SK-N-SH treated with all-trans-retinoic acid at 6 μM for 48 hours (cell line): Measurements from ENCODE around the gene A3GALT2.

Experiments used
- ATAC-seq: fragments of 200-7000 bp; cut with Tn5 transposase; 3 replicates; pipeline ENCODE4 v1.9.1; 2020; ENCODE audit warnings: mild to moderate bottlenecking, moderate library complexity
- ARNTL ChIP-seq: fragments of 450-650 bp; formaldehyde crosslinking; IDR thresholded peaks from 2 replicates; pipeline ENCODE4 v1.5.0; 2020; ENCODE audit warnings: low read depth, mild to moderate bottlenecking, moderate library complexity, borderline replicate concordance
- CREB5 ChIP-seq: fragments of 250-450 bp; sonication (Bioruptor Pico); IDR thresholded peaks from 2 replicates; pipeline ENCODE4 v1.5.1; 2020; ENCODE audit warnings: low read depth, mild to moderate bottlenecking, moderate library complexity
- CSDC2 ChIP-seq: fragments of 250-450 bp; sonication (Bioruptor Pico); IDR thresholded peaks from 2 replicates; pipeline ENCODE4 v1.5.0; 2020; ENCODE audit warnings: mild to moderate bottlenecking, moderate library complexity
- CSRNP3 ChIP-seq: fragments of 250-450 bp; sonication (Bioruptor Pico); IDR thresholded peaks from 2 replicates; pipeline ENCODE4 v1.5.1; 2021; ENCODE audit warnings: mild to moderate bottlenecking, moderate library complexity
- ESRRG ChIP-seq: fragments of 250-450 bp; sonication (Bioruptor Pico); IDR thresholded peaks from 2 replicates; pipeline ENCODE4 v1.6.1; 2021; ENCODE audit warnings: mild to moderate bottlenecking
- GLIS3 ChIP-seq: fragments of 250-450 bp; sonication (Bioruptor Pico); IDR thresholded peaks from 2 replicates; pipeline ENCODE4 v1.5.0; 2020; ENCODE audit warnings: mild to moderate bottlenecking, moderate library complexity
- ISL1 ChIP-seq: fragments of 250-450 bp; sonication (Bioruptor Pico); IDR thresholded peaks from 2 replicates; pipeline ENCODE4 v2.1.2; 2022; ENCODE audit warnings: mild to moderate bottlenecking, moderate library complexity
- OSR1 ChIP-seq: fragments of 250-450 bp; sonication (Bioruptor Pico); IDR thresholded peaks from 2 replicates; pipeline ENCODE4 v1.8.0; 2022; ENCODE audit warnings: moderate library complexity, mild to moderate bottlenecking, inconsistent platforms
- PATZ1 ChIP-seq: fragments of 250-450 bp; sonication (Bioruptor Pico); IDR thresholded peaks from 2 replicates; pipeline ENCODE4 v1.8.0; 2020; ENCODE audit warnings: mild to moderate bottlenecking, moderate library complexity, borderline replicate concordance
- PPARA ChIP-seq: fragments of 250-450 bp; sonication (Bioruptor Pico); IDR thresholded peaks from 2 replicates; pipeline ENCODE4 v1.5.0; 2020; ENCODE audit warnings: mild to moderate bottlenecking, borderline replicate concordance
- SNAI2 ChIP-seq: fragments of 250-450 bp; sonication (Bioruptor Pico); IDR thresholded peaks from 2 replicates; pipeline ENCODE4 v1.5.0; 2020; ENCODE audit warnings: mild to moderate bottlenecking, moderate library complexity
- TCF4 ChIP-seq: fragments of 250-450 bp; sonication (Bioruptor Pico); IDR thresholded peaks from 2 replicates; pipeline ENCODE4 v1.8.0; 2021; ENCODE audit warnings: mild to moderate bottlenecking, moderate library complexity, borderline replicate concordance
- TOX ChIP-seq: fragments of 250-450 bp; sonication (Bioruptor Pico); IDR thresholded peaks from 2 replicates; pipeline ENCODE4 v1.8.0; 2021; ENCODE audit warnings: mild to moderate bottlenecking, moderate library complexity, borderline replicate concordance
- ZFP3 ChIP-seq: fragments of 250-450 bp; sonication (Bioruptor Pico); IDR thresholded peaks from 2 replicates; pipeline ENCODE4 v1.5.0; 2020; ENCODE audit warnings: mild to moderate bottlenecking, moderate library complexity
- ZNF70 ChIP-seq: fragments of 450-650 bp; formaldehyde crosslinking; IDR thresholded peaks from 2 replicates; pipeline ENCODE4 v1.5.0; 2020; ENCODE audit warnings: mild to moderate bottlenecking, moderate library complexity
- TF ChIP-seq, protein P1 (sequence below): fragments of 250-450 bp; sonication (Bioruptor Pico); IDR thresholded peaks from 2 replicates; pipeline ENCODE4 v1.5.0; 2020; ENCODE audit warnings: mild to moderate bottlenecking, moderate library complexity
- TF ChIP-seq, protein P2 (sequence below): fragments of 250-450 bp; sonication (Bioruptor Pico); IDR thresholded peaks from 2 replicates; pipeline ENCODE4 v1.8.0; 2021; ENCODE audit warnings: low read depth, mild to moderate bottlenecking, moderate library complexity, borderline replicate concordance

Gene A3GALT2

DNA sequence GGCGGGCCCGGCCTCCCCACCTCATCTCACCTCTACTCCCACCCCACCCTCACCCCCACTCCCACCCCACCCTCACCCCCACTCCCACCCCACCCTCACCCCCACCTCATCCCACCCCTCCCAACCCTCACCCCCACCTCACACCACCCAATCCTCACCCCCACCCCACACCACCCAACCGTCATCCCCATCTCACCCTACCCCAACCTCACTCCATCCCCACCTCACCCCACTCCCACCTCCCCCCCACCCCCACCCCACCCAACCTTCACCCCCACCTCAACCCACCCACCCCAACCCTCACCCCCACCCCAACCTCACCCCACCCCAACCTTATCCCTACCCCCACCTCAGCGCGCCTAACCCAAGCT lies 13.4 kb downstream of the A3GALT2 start:
- ATAC-seq: no peak
- TF ChIP-seq PPARA (CRISPR knock-in tag): no peak
- TF ChIP-seq SNAI2 (CRISPR knock-in tag): no peak
- TF ChIP-seq ESRRG (CRISPR knock-in tag): no peak
- TF ChIP-seq PATZ1 (CRISPR knock-in tag): no peak
- no peak for TF ChIP-seq ZFP3 (CRISPR knock-in tag)
- TF ChIP-seq, protein P1, sequence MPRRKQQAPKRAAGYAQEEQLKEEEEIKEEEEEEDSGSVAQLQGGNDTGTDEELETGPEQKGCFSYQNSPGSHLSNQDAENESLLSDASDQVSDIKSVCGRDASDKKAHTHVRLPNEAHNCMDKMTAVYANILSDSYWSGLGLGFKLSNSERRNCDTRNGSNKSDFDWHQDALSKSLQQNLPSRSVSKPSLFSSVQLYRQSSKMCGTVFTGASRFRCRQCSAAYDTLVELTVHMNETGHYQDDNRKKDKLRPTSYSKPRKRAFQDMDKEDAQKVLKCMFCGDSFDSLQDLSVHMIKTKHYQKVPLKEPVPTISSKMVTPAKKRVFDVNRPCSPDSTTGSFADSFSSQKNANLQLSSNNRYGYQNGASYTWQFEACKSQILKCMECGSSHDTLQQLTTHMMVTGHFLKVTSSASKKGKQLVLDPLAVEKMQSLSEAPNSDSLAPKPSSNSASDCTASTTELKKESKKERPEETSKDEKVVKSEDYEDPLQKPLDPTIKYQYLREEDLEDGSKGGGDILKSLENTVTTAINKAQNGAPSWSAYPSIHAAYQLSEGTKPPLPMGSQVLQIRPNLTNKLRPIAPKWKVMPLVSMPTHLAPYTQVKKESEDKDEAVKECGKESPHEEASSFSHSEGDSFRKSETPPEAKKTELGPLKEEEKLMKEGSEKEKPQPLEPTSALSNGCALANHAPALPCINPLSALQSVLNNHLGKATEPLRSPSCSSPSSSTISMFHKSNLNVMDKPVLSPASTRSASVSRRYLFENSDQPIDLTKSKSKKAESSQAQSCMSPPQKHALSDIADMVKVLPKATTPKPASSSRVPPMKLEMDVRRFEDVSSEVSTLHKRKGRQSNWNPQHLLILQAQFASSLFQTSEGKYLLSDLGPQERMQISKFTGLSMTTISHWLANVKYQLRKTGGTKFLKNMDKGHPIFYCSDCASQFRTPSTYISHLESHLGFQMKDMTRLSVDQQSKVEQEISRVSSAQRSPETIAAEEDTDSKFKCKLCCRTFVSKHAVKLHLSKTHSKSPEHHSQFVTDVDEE (CRISPR knock-in tag): no peak
- TF ChIP-seq CSRNP3: no peak
- TF ChIP-seq, protein P2, sequence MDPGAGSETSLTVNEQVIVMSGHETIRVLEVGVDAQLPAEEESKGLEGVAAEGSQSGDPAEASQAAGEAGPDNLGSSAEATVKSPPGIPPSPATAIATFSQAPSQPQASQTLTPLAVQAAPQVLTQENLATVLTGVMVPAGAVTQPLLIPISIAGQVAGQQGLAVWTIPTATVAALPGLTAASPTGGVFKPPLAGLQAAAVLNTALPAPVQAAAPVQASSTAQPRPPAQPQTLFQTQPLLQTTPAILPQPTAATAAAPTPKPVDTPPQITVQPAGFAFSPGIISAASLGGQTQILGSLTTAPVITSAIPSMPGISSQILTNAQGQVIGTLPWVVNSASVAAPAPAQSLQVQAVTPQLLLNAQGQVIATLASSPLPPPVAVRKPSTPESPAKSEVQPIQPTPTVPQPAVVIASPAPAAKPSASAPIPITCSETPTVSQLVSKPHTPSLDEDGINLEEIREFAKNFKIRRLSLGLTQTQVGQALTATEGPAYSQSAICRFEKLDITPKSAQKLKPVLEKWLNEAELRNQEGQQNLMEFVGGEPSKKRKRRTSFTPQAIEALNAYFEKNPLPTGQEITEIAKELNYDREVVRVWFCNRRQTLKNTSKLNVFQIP (CRISPR knock-in tag): no peak

- TF ChIP-seq ISL1 (no peak), SNAI2 (CRISPR knock-in tag) (no peak), ARNTL (CRISPR knock-in tag) (no peak), TCF4 (CRISPR knock-in tag) (no peak), ZFP3 (CRISPR knock-in tag) (no peak), OSR1 (CRISPR knock-in tag) (no peak), GLIS3 (CRISPR knock-in tag) (no peak), CSDC2 (CRISPR knock-in tag) (no peak), TOX (CRISPR knock-in tag) (no peak), CREB5 (CRISPR knock-in tag) (no peak), ZNF70 (no peak), PPARA (CRISPR knock-in tag) (no peak)
- TF ChIP-seq, protein P1 (CRISPR knock-in tag): no peak
- TF ChIP-seq, protein P2 (CRISPR knock-in tag): no peak
Observed at GRCh38 chr1:33306653-33307493, 14.0 kb downstream of the A3GALT2 start.

More at GRCh38 chr1:33306653-33307493, 14.0 kb downstream of the A3GALT2 start:
- ATAC-seq: no peak
